GM12892 (cell line): ENCODE measurements around the gene UCK2.

ENCODE experiments used
- POLR2A ChIP-seq: IDR thresholded peaks from 2 replicates; pipeline ENCODE4 v1.6.1; 2011; ENCODE audit warnings: low read depth, low read length, control low read depth
- POLR2AphosphoS5 ChIP-seq: IDR thresholded peaks from 2 replicates; pipeline ENCODE4 v1.6.1; 2011; ENCODE audit warnings: low read depth, low read length, control low read depth

GRCh38 chr1:165828103-165828668 is 772 bp downstream of the UCK2 start:
- TF ChIP-seq POLR2AphosphoS5: no peak; the same call in 1 of the 2 replicates
- TF ChIP-seq POLR2A: 0 out of 2 replicates have a peak, but pooled peaks have one; percentile 16
